GM18907 (cell line): ENCODE data around the gene UTS2R.
"Not testable (repeated sequence)": the region's sequence is repeated elsewhere in the genome, so short reads cannot be mapped to it uniquely, and the experiment has no call there.

Source experiments
- ATAC-seq: cut with Tn5 transposase; IDR thresholded peaks from one replicate; pipeline ENCODE4 v1.9.1; 2021; ENCODE audit warnings: mild to moderate bottlenecking, moderate library complexity; ENCODE audit not compliant: unreplicated experiment

The UTS2R gene

GRCh38 chr17:82353484-82353883 lies 18.1 kb upstream of the UTS2R start:
- ATAC-seq, result no peak

DNA sequence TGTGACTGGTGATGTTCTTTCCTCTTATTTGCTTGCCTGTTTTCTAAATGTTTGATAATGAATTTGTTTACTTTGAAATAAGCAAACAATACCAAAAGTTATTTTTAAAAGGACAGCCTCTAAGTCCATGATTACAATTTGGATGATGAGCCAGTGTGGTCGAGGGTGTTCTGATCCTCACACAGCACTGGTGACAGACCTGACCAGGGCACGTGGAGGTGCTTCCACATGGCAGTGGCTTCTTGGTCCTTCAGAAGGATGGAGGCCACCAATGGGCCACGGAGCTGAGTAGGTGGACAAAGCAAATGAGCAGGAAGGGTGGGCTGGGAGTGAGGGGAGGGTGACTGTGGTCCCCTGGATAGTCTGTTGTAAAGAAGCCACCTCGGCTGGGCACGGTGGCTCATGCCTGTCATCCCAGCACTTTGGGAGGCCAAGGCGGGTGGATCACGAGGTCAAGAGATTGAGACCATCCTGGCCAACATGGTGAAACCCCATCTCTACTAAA lies 16.7 kb upstream of the UTS2R start:
- ATAC-seq, result no peak

DNA sequence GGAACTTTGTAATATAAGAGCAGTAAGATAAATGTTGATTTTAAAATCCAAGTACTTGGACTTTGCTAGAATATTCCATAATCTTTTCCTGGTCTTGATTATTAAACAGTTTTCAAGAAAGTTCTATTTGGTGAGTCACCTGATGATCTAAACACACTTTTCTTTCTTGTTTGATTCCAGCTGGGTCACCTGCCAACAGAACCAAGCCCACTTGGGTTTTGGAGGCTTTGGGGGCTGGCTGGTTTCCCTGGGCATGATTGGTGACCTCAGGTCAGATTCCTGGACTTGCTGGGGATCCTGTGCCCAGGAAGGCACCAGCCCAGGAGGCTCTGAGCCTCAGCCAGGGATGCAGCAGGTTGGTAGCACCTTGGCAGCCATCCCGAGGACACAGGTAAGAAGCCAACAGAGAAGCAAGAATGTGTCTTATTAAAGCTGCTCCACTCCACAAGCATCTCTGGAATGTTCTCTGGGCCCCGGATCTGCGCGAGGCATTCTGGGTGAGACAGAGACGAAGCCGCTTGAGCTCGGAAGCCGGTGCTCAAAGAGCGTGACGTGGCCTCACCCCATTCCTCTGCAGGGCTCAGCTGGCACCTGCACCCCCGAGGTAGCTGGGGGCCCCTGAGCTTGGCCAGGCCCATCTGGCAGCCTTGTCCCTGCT lies 15.7 kb upstream of the UTS2R start:
- no peak for ATAC-seq

DNA sequence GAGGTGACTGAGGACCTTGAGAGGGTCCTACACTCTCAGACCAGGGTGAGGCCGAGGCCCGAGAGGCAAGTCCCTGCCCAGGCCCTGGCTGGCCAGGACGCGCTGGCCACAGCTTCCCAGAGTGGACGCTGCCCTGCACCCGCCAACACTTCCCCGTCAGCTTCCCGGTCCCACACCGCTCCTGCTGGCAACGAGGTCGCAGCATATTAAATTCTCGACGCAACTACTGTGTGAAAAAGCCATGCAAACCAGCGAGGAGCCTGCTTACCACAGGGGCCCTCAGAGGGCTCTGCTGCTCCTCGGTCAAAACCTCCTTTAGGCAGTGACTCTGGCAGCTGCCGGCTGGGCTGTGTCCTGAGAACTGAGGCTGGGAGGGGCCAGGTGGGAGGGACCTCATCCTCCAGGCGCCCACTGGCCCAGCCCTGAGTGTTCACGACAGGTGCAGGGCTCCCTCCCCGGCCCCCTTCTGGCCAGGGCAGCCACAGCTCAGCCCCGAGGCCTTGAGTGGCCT lies 14.7 kb upstream of the UTS2R start:
- ATAC-seq, result no peak

DNA sequence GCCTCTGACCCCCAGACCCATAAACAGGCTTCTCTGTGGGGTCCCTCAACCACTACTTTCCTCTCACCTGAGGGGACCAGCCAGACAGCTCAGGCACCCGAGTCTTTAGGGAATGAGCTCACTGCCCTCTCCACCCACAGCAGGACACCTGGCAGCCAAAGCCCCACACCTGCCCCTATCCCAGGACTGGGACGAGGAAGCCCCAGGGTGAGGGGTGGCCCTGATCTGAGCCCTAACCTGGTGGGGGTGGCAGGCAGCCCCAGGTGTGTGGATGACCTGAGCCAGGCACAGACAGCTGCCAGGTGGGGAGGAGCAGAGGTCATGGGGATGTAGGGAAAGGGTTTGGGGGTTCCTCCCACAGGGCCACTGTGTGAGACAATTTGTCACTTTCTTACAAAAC lies 14.2 kb upstream of the UTS2R start:
- ATAC-seq, result no peak

GRCh38 chr17:82358465-82359350 lies 12.9 kb upstream of the UTS2R start, which contains the start of gene TEX19:
Gene TEX19, plus strand, starts transcription at chr17:82359247. Its CDS starts 2,904 bp downstream, at chr17:82362151.
- ATAC-seq, result no peak

DNA sequence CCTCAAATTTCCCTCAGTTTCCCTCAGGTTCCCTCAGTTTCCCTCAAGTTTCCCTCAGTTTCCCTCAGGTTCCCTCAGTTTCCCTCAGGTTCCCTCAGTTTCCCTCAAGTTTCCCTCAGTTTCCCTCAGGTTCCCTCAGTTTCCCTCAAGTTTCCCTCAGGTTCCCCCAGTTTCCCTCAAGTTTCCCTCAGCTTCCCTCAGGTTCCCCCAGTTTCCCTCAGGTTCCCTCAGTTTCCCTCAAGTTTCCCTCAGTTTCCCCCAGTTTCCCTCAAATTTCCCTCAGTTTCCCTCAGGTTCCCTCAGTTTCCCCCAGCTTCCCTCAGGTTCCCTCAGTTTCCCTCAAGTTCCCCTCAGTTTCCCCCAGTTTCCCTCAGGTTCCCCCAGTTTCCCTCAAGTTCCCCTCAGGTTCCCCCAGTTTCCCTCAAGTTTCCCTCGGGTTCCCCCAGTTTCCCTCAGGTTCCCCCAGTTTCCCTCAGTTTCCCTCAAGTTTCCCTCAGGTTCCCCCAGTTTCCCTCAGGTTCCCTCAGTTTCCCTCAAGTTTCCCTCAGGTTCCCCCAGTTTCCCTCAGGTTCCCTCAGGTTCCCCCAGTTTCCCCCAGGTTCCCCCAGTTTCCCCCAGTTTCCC lies 12.0 kb upstream of the UTS2R start:
- not testable (repeated sequence) for ATAC-seq

DNA sequence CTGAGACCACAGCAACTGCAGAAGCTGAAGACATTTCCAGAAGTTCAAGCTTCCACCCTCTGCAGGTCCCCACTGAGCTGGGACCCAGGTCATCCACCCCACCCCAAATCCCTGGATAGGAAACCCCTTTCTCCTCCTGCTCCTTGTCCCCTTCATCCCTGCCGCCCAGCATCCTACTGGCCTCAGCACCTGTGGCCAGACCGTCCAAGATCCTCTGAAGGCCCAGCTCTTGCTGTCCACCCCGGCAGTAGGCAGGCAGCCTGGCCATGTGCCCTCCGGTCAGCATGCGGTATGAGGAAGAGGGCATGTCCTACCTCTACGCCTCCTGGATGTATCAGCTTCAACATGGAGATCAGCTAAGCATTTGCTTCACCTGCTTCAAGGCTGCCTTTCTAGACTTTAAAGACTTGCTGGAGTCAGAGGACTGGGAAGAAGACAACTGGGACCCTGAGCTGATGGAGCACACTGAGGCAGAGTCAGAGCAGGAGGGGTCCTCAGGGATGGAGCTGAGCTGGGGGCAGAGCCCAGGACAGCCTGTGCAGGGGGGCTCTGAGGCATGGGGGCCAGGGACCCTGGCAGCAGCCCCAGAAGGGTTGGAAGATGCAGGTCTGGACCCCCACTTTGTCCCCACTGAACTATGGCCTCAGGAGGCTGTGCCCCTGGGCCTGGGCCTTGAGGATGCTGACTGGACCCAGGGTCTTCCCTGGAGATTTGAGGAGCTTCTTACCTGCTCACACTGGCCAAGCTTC lies 9.5 kb upstream of the UTS2R start:
- ATAC-seq, result no peak

DNA sequence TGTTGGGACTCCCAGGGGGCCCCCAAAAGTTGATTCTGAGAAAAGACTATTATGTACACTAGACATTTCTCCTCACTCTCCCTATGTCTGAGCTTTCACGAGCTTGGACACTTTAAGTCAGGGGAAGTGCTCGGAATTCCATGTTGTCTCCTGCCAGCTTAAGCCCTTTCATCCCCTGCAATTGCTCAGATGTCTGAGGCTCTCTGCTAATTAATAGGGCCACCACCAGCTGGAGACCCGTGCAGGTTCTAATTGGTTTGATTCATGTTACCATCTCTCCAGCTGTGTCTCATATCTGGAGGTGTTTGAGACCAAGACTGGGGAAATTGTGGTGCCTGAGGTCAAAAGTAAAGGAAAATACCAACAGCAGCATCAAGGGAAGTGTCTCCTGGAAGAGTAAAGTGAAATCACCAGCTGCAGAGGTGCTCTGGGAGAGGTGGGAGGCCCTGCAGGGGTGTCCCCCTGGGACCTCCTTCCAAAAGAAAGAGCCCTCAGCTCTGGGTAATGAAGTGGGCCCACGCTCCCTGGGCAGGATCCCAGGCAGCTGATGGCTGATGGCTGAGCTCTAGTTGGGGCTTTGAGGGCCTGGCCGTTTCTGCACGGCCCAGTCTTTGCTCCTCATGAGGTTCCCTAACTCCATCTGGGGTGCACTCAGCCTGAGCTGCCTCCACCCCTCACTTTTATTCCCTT lies 5.8 kb upstream of the UTS2R start:
- ATAC-seq, result no peak

DNA sequence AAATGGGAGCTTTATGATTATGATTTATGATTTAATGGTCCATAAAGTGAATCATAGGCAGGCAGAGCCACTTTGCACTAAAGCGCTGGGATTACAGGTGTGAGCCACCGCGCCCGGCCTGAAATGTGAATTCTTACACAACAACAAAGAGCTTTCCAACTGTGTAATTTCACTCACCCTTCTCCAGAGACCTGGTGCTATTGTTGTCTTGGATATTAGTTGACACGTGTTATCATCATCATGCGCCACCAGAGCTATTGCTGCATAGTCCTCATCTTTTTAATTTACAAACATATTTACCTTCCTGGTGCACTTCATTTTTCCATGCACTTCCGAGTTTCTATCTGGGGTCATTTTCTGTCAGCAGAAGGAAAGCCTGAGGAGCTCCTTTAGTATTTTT lies 4.8 kb upstream of the UTS2R start:
- ATAC-seq, result no peak

- ATAC-seq, result no peak
These were observed 3.6 kb upstream of the UTS2R start for GRCh38 chr17:82367724-82368524.

- ATAC-seq, result no peak
These were observed 2.4 kb upstream of the UTS2R start for GRCh38 chr17:82369211-82369610.

GRCh38 chr17:82370471-82371332 lies 863 bp upstream of the UTS2R start:
- no peak for ATAC-seq

GRCh38 chr17:82372249-82373071 lies 895 bp downstream of the UTS2R start:
- no peak for ATAC-seq

DNA sequence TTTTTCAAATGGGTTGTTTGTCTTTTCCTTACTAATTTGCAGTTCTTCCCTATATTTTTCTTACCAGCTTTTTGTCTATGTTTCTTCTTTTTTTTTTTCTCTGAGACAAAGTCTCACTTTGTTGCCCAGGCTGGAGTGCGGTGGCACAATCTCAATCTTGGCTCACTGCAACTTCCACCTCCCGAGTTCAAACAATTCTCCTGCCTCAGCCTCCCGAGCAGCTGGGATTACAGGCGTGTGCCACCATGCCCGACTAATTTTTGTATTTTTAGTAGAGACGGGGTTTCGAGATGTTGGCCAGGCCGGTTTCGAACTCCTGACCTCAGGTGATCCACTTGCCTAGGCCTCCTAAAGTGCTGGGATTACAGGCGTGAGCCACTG lies 1.5 kb downstream of the UTS2R start:
- ATAC-seq, result not testable (repeated sequence)

- ATAC-seq, result no peak
These were observed 2.4 kb downstream of the UTS2R start for GRCh38 chr17:82373731-82374625.
